Measurements from ENCODE around the gene KIAA1328. TPM values are rescaled to one million over a fixed set of nuclear protein-coding genes. Genes with fewer than 3 reads are reported as not detected.

KIAA1328 gene
- total and polyA plus RNA-seq, 9 of the 15 experiments (the other 6 are each of a cell fraction or from before 2014, with no cell fraction given): 4.0 to 8.6 (median 7.4) TPM

DNA sequence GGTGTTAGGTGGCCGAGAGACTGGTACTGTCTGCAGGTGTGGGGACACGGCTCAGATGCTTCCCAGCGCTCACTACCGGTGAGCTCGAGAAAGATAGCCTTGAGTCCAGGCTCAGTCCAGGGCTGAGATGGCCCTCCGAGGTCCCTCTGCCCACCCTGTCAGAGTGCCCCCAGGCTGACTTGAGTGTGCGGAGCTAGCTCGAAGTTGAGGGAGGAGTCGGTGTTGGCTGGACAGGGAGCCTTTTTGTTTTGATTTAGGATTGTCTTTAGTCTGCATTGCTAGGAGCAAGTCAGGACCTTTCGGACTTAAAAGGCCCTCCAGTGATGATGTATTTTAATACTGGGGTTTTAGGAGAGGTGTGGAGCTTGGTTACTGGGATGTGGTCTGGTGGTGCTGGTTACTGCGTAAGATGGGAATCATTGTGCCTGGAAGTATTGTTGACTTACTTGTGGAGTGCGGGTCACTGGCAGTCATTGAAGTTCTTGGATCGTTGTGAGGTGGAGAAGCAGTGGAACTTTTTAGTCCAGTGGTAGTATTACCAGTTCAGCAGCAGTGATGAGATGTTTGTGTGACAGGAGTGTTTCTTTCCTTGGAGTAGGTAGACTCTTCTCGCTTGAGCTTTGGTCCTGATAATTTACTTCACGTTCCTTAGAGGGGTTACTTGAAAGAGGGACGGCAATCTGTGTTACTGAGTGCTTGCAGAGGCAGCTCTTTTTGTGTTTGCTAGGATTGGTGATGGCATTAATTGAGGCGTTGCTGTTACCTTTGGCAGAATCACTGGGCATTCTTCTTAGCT lies 633 bp downstream of the KIAA1328 start (continued):
- TF ChIP-seq, protein P1, sequence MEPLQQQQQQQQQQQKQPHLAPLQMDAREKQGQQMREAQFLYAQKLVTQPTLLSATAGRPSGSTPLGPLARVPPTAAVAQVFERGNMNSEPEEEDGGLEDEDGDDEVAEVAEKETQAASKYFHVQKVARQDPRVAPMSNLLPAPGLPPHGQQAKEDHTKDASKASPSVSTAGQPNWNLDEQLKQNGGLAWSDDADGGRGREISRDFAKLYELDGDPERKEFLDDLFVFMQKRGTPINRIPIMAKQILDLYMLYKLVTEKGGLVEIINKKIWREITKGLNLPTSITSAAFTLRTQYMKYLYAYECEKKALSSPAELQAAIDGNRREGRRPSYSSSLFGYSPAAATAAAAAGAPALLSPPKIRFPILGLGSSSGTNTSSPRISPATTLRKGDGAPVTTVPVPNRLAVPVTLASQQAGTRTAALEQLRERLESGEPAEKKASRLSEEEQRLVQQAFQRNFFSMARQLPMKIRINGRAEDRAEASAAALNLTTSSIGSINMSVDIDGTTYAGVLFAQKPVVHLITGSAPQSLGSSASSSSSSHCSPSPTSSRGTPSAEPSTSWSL (CRISPR knock-in tag; IDR thresholded peaks at IDR 0.05; ENCODE audit: borderline replicate concordance): no peak
- TF ChIP-seq CBX1 (IDR thresholded peaks at IDR 0.05; ENCODE audit: low read depth) (no peak), PTBP1 (IDR thresholded peaks at IDR 0.05; ENCODE audit: low read depth, low read length) (no peak), SRSF3 (IDR thresholded peaks at IDR 0.05; ENCODE audit: insufficient read depth, low read length) (no peak), ARID1B (IDR thresholded peaks at IDR 0.05) (no peak), FOXA3 (CRISPR knock-in tag; conservative IDR thresholded peaks at IDR 0.05 in 1 of 2, IDR thresholded peaks at IDR 0.05 in 1 of 2) (no peak), PHB2 (IDR thresholded peaks at IDR 0.05; ENCODE audit: low read depth) (no peak), EP300 (IDR thresholded peaks at IDR 0.05; ENCODE audit: low read length) (no peak), BRD9 (IDR thresholded peaks at IDR 0.05; ENCODE audit: low read depth, partially characterized antibody) (no peak), ZNF696 (CRISPR knock-in tag; conservative IDR thresholded peaks at IDR 0.05) (no peak), HDAC1 (IDR thresholded peaks at IDR 0.05) (peak in 1 of 2 experiments; percentile 6; a peak in 2 of 4 replicates), NFE2 (IDR thresholded peaks at IDR 0.05; ENCODE audit: low read depth) (no peak), PCBP1 (IDR thresholded peaks at IDR 0.05; ENCODE audit: low read depth, low read length, poor library complexity, severe bottlenecking) (no peak), THRAP3 (IDR thresholded peaks at IDR 0.05; ENCODE audit: borderline replicate concordance) (no peak), NCOA2 (IDR thresholded peaks at IDR 0.05; ENCODE audit: partially characterized antibody in 2 of 2) (no peak), ZNF76 (CRISPR knock-in tag; IDR thresholded peaks at IDR 0.05; ENCODE audit: borderline replicate concordance) (0 out of 2 replicates have a peak, but pooled peaks have one; percentile 17)
- TF ChIP-seq, protein P2, sequence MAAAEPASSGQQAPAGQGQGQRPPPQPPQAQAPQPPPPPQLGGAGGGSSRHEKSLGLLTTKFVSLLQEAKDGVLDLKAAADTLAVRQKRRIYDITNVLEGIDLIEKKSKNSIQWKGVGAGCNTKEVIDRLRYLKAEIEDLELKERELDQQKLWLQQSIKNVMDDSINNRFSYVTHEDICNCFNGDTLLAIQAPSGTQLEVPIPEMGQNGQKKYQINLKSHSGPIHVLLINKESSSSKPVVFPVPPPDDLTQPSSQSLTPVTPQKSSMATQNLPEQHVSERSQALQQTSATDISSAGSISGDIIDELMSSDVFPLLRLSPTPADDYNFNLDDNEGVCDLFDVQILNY (CRISPR knock-in tag; IDR thresholded peaks at IDR 0.05): no peak
- TF ChIP-seq, protein P3, sequence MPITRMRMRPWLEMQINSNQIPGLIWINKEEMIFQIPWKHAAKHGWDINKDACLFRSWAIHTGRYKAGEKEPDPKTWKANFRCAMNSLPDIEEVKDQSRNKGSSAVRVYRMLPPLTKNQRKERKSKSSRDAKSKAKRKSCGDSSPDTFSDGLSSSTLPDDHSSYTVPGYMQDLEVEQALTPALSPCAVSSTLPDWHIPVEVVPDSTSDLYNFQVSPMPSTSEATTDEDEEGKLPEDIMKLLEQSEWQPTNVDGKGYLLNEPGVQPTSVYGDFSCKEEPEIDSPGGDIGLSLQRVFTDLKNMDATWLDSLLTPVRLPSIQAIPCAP (CRISPR knock-in tag; IDR thresholded peaks at IDR 0.05; ENCODE audit: borderline replicate concordance): no peak
- TF ChIP-seq, protein P4, sequence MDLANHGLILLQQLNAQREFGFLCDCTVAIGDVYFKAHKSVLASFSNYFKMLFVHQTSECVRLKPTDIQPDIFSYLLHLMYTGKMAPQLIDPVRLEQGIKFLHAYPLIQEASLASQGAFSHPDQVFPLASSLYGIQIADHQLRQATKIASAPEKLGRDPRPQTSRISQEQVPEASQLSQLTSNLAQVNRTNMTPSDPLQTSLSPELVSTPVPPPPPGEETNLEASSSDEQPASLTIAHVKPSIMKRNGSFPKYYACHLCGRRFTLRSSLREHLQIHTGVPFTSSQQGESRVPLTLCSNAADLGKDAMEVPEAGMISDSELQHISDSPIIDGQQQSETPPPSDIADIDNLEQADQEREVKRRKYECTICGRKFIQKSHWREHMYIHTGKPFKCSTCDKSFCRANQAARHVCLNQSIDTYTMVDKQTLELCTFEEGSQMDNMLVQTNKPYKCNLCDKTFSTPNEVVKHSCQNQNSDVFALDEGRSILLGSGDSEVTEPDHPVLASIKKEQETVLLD (IDR thresholded peaks at IDR 0.05): no peak
- TF ChIP-seq, protein P5, sequence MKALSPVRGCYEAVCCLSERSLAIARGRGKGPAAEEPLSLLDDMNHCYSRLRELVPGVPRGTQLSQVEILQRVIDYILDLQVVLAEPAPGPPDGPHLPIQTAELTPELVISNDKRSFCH (CRISPR knock-in tag; IDR thresholded peaks at IDR 0.05): 0 out of 2 replicates have a peak, but pooled peaks have one; percentile 17
- TF ChIP-seq, protein P5 (tag; IDR thresholded peaks at IDR 0.05): no peak
- TF ChIP-seq, protein P6, sequence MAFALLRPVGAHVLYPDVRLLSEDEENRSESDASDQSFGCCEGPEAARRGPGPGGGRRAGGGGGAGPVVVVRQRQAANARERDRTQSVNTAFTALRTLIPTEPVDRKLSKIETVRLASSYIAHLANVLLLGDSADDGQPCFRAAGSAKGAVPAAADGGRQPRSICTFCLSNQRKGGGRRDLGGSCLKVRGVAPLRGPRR (CRISPR knock-in tag; IDR thresholded peaks at IDR 0.05): 0 out of 2 replicates have a peak, but pooled peaks have one; percentile 29

Measured in K562 (cell line).